A549 (cell line): ENCODE results near the gene SSNA1.

ENCODE experiments used
- CTCF ChIP-seq: fragments of >200 bp; sonication (Bioruptor Twin); formaldehyde crosslinking; IDR thresholded peaks from 3 replicates; pipeline ENCODE4 v1.5.1; 2016
- EP300 ChIP-seq, 2 experiments: fragments of >200 bp; sonication (Bioruptor Twin); formaldehyde crosslinking; IDR thresholded peaks; 2 replicates in 1 of 2; 3 replicates in 1 of 2; pipeline ENCODE4 v1.6.1; 2016 to 2017
- FOXS1 ChIP-seq: fragments of 250-450 bp; sonication (Bioruptor Pico); IDR thresholded peaks from 2 replicates; pipeline ENCODE4 v1.5.0; 2020; ENCODE audit warnings: mild to moderate bottlenecking, moderate library complexity
- JUN ChIP-seq, 2 experiments: fragments of >200 bp; sonication (Bioruptor Twin); formaldehyde crosslinking; IDR thresholded peaks; 2 replicates in 1 of 2; 3 replicates in 1 of 2; pipeline ENCODE4 v1.6.1; 2016 to 2017
- MAX ChIP-seq: IDR thresholded peaks from 2 replicates; pipeline ENCODE4 v1.6.1; 2012
- POLR2A ChIP-seq: IDR thresholded peaks from 2 replicates; pipeline ENCODE4 v1.6.1; 2012; ENCODE audit warnings: mild to moderate bottlenecking, low read length

- TF ChIP-seq CTCF (no peak), POLR2A (no peak), FOXS1 (no peak), EP300 (IDR thresholded peaks at IDR 0.05) (no peak), MAX (no peak), JUN (IDR thresholded peaks at IDR 0.05) (no peak)
Observed at GRCh38 chr9:137232101-137232500, 43.6 kb downstream of the SSNA1 start.
